ENCODE measurements around the gene TMEM97. TPM values are rescaled to one million over a fixed set of nuclear protein-coding genes. Genes with fewer than 3 reads are reported as not detected.

The TMEM97 gene
- total RNA-seq, 2 experiments from 2014 or later = 31.2 to 32.0 TPM

GRCh38 chr17:28350271-28350670 is 31.3 kb downstream of the TMEM97 start:
- Mint-ChIP-seq H3K36me3 (ENCODE audit: low read depth) (peaks cover 69% of the 10 kb centered on the region), H3K27me3 (ENCODE audit: low read depth) (no peaks in the 10 kb centered on the region), H3K27ac (no peak overlapping the region), H3K4me3 (no peak overlapping the region), H3K9me3 (ENCODE audit: insufficient read depth) (no peaks in the 10 kb centered on the region), H3K4me1 (ENCODE audit: low read depth) (peaks cover 4% of the 10 kb centered on the region)
- no peak for ATAC-seq
- ChIA-PET POLR2A (no interaction called here), CTCF (no interaction called here)
- DNase-seq = no peak

DNA sequence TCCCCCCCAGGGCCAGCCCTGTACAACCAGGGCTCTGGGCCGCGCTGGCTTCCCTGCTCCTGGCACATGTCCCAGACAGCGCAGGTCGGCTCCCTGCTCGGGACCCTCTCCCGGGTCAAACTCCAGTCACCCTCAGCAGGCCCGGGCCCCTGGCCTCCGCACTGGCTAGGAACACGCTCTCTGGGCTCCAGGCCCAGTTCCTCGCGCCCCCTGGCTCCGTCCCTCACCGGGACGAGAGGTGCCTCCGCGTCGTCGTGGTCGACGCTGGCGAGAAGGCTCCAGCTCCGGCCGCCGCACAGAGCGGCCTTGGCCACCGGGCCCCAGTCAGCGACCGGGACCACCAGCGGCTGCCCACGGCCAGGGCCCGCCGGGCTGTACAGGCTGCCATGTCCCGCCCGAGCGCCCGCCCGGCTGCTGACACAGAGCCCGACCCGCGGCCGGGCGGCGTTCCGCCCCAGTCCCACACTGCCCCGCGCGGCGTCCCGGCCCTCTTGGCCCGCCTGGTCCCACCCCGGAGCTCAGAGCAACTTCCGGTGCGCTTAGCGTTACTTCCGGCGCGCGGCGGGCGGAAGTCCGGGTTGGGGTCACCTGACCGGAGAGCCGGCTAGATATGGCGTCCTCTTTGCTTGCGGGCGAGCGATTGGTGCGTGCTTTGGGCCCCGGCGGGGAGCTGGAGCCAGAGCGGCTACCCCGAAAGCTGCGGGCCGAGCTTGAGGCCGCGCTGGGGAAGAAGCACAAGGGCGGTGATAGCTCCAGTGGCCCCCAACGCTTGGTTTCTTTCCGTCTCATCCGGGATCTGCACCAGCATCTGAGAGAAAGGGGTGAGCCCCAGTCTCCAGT is 38.3 kb downstream of the TMEM97 start, which contains the start of gene POLDIP2:
Gene POLDIP2, minus strand, starts transcription at position 467 of the 840 bp plus-strand sequence. Its CDS starts 79 bp downstream, at position 388.
- ATAC-seq (peak; percentile 99), DNase-seq (peak; percentile 97)
- CTCF ChIA-PET = interaction anchor here (0.6 to 2.9 kb wide), 10 partner anchors 10 to 546 kb away, joined by 3 to 17 read pairs (median 3); partner anchors contain the start of genes IFT20 and TNFAIP1
- Mint-ChIP-seq H3K4me1 (ENCODE audit: low read depth) (peaks cover 36% of the 10 kb centered on the region), H3K36me3 (ENCODE audit: low read depth) (peaks cover 45% of the 10 kb centered on the region), H3K27me3 (ENCODE audit: low read depth) (no peaks in the 10 kb centered on the region), H3K4me3 (peak within 1 kb of the TSS; percentile 97), H3K27ac (peak within 1 kb of the TSS; percentile 97), H3K9me3 (ENCODE audit: insufficient read depth) (no peaks in the 10 kb centered on the region)
- POLR2A ChIA-PET = interaction anchor here (0.6 to 4.5 kb wide), 19 partner anchors 9 to 193 kb away, joined by 3 to 47 read pairs (median 4); partner anchors contain the start of genes IFT20, SARM1, TNFAIP1 and VTN

DNA sequence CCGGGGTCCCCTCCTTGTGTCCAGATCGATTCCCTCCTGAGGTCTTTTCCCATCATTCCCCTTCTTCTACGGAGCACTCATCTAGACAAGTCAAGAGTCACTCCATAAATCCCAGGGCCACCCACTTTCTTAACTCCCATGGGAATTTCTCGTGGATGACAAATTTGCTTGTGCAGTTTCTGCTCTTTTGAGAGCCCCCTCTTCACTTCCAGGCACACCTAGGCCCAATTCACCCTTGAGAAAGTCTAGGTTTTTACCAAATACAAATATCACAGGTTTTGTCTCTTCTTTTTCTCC is 38.8 kb downstream of the TMEM97 start:
- H3K4me1 Mint-ChIP-seq (ENCODE audit: low read depth) = peaks cover 36% of the 10 kb centered on the region
- no peaks in the 10 kb centered on the region for H3K27me3 Mint-ChIP-seq (ENCODE audit: low read depth)
- H3K36me3 Mint-ChIP-seq (ENCODE audit: low read depth) = peaks cover 43% of the 10 kb centered on the region
- ATAC-seq (no peak), DNase-seq (no peak)
- ChIA-PET POLR2A (interaction anchor here (0.6 to 4.5 kb wide), 13 partner anchors 10 to 47 kb away, joined by 3 to 47 read pairs (median 4); partner anchors contain the start of genes IFT20, SARM1, TNFAIP1 and VTN), CTCF (interaction anchor here (0.7 to 2.9 kb wide), 8 partner anchors 9 to 121 kb away, joined by 3 to 16 read pairs (median 4); partner anchors contain the start of gene TNFAIP1)
- peak overlapping the region; percentile 97 for H3K4me3 Mint-ChIP-seq
- H3K27ac Mint-ChIP-seq = peak overlapping the region; percentile 97
- H3K9me3 Mint-ChIP-seq (ENCODE audit: insufficient read depth) = no peaks in the 10 kb centered on the region

GRCh38 chr17:28363186-28363585 is 44.2 kb downstream of the TMEM97 start:
- ATAC-seq (no peak), DNase-seq (no peak)
- Mint-ChIP-seq H3K4me1 (ENCODE audit: low read depth) (peaks cover 12% of the 10 kb centered on the region), H3K36me3 (ENCODE audit: low read depth) (peaks cover 20% of the 10 kb centered on the region), H3K9me3 (ENCODE audit: insufficient read depth) (no peaks in the 10 kb centered on the region), H3K4me3 (no peak overlapping the region), H3K27ac (no peak overlapping the region), H3K27me3 (ENCODE audit: low read depth) (no peaks in the 10 kb centered on the region)
- ChIA-PET CTCF (no interaction called here), POLR2A (no interaction called here)

GRCh38 chr17:28363776-28364650 is 45.0 kb downstream of the TMEM97 start:
- no peak for DNase-seq
- Mint-ChIP-seq H3K4me1 (ENCODE audit: low read depth) (peaks cover 3% of the 10 kb centered on the region), H3K27me3 (ENCODE audit: low read depth) (no peaks in the 10 kb centered on the region), H3K27ac (no peak overlapping the region), H3K4me3 (no peak overlapping the region), H3K9me3 (ENCODE audit: insufficient read depth) (no peaks in the 10 kb centered on the region), H3K36me3 (ENCODE audit: low read depth) (peaks cover 20% of the 10 kb centered on the region)
- ATAC-seq = no peak
- ChIA-PET POLR2A (interaction anchor here (1.1 kb wide), 1 partner anchor 15 kb away, joined by 3 read pairs; no protein-coding TSS in a partner anchor), CTCF (no interaction called here)

- Mint-ChIP-seq H3K4me3 (no peak within 1 kb of the TSS), H3K9me3 (ENCODE audit: insufficient read depth) (no peaks in the 10 kb centered on the region), H3K27ac (no peak within 1 kb of the TSS), H3K36me3 (ENCODE audit: low read depth) (peaks cover 15% of the 10 kb centered on the region), H3K27me3 (ENCODE audit: low read depth) (no peaks in the 10 kb centered on the region), H3K4me1 (ENCODE audit: low read depth) (no peaks in the 10 kb centered on the region)
- CTCF ChIA-PET = no interaction called here
- ATAC-seq = no peak
- no peak for DNase-seq
- POLR2A ChIA-PET = interaction anchor here (1.1 kb wide), 1 partner anchor 16 kb away, joined by 3 read pairs; no protein-coding TSS in a partner anchor
These were observed 45.8 kb downstream of the TMEM97 start, which contains the start of gene SEBOX for GRCh38 chr17:28364665-28365363. TSS of gene SEBOX (minus strand) at chr17:28365199. CDS start at chr17:28365151, 48 bp downstream.

DNA sequence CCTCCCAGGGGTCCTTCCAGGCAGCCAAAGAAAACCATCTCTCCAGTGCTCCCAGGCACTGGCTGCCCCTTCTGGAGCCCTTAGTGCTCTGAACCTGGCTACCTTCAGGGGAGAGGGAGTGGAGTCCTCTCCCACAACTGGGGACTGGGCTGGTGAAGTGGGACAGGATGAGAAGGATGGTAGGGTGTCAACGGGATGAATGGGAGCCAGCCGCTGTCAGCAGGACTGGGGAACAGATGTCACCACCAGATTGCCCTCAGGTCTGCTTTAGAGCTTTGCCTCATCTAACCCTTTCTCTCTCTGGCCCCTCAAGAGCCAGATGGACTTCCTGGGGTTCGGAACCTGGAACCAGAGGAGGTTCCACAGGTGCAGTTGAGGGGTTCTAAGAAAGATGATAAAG is 46.5 kb downstream of the TMEM97 start:
- ChIA-PET CTCF (no interaction called here), POLR2A (no interaction called here)
- Mint-ChIP-seq H3K27me3 (ENCODE audit: low read depth) (no peaks in the 10 kb centered on the region), H3K4me1 (ENCODE audit: low read depth) (peaks cover 3% of the 10 kb centered on the region), H3K27ac (no peak overlapping the region), H3K4me3 (no peak overlapping the region), H3K9me3 (ENCODE audit: insufficient read depth) (no peaks in the 10 kb centered on the region), H3K36me3 (ENCODE audit: low read depth) (peaks cover 12% of the 10 kb centered on the region)
- no peak for ATAC-seq
- DNase-seq = no peak

DNA sequence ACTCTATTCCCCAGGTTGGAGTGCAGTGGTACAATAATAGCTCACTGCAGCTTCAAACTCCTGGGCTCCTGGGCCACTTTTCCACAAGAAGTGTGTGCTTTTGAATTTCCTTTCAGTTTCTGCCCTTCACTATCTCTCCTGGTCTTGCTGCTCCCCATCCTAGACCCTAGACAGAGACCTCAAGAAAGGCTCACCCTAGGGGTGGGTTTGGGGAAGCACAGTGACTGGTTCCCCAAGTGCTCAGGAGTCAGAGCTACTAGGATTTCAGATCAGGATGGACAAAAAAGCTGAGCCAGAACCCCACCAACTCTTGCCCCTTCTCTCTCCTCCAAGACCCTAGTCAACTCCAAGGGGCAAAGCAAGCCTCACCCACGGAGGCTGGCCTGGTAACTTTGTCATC is 47.6 kb downstream of the TMEM97 start:
- no peak overlapping the region for H3K4me3 Mint-ChIP-seq
- DNase-seq (no peak), ATAC-seq (no peak)
- no peaks in the 10 kb centered on the region for H3K27me3 Mint-ChIP-seq (ENCODE audit: low read depth)
- POLR2A ChIA-PET = interaction anchor here (0.8 to 7.4 kb wide), 2 partner anchors 9 to 233 kb away, joined by 3 to 45 read pairs; partner anchors contain the start of gene POLDIP2
- H3K36me3 Mint-ChIP-seq (ENCODE audit: low read depth) = peaks cover 3% of the 10 kb centered on the region
- peaks cover 5% of the 10 kb centered on the region for H3K4me1 Mint-ChIP-seq (ENCODE audit: low read depth)
- CTCF ChIA-PET = interaction anchor here (0.6 to 1.0 kb wide), 2 partner anchors 9 to 50 kb away, joined by 3 read pairs; partner anchors contain the start of gene POLDIP2
- no peaks in the 10 kb centered on the region for H3K9me3 Mint-ChIP-seq (ENCODE audit: insufficient read depth)
- no peak overlapping the region for H3K27ac Mint-ChIP-seq

DNA sequence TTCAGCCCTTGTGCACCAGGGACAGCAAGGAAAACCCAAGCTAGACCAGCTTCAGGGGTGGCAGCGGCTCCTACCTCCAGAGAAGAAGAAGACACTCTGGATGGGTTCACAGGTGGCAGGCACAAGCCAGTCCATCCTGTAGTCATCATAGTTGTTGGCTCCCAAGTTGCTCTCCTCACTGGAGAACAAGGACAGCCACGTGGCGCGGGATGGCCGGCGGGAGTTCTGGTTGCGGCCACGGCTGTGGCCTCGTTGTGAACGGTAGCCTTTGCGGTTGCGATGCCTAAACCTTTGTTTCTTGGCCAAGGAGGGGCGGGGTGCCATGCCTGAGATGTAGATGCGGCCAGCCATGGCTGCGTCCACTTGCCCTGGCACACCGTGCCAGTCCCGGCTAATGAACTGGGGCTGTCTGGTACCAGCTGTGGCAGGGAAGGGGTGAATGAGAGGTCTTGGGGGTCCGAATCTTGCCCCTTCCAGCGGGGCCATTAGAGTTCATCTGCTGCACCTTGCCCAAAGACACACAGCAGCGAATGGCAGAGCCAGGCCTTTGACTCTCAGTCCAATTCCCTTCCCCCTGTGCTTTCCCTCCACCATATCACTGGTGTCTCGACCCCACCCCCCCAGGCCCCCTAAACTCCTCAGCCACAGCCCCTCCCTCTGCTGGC is 48.8 kb downstream of the TMEM97 start:
- ATAC-seq (no peak), DNase-seq (no peak)
- Mint-ChIP-seq H3K4me1 (ENCODE audit: low read depth) (peaks cover 11% of the 10 kb centered on the region), H3K4me3 (no peak overlapping the region), H3K36me3 (ENCODE audit: low read depth) (no peaks in the 10 kb centered on the region), H3K27me3 (ENCODE audit: low read depth) (no peaks in the 10 kb centered on the region), H3K27ac (no peak overlapping the region), H3K9me3 (ENCODE audit: insufficient read depth) (no peaks in the 10 kb centered on the region)
- CTCF ChIA-PET = interaction anchor here (1.5 kb wide), 1 partner anchor 9 kb away, joined by 6 read pairs; no protein-coding TSS in a partner anchor
- POLR2A ChIA-PET = interaction anchor here (7.4 kb wide), 1 partner anchor 10 kb away, joined by 45 read pairs; the partner anchor contains the start of gene POLDIP2

DNA sequence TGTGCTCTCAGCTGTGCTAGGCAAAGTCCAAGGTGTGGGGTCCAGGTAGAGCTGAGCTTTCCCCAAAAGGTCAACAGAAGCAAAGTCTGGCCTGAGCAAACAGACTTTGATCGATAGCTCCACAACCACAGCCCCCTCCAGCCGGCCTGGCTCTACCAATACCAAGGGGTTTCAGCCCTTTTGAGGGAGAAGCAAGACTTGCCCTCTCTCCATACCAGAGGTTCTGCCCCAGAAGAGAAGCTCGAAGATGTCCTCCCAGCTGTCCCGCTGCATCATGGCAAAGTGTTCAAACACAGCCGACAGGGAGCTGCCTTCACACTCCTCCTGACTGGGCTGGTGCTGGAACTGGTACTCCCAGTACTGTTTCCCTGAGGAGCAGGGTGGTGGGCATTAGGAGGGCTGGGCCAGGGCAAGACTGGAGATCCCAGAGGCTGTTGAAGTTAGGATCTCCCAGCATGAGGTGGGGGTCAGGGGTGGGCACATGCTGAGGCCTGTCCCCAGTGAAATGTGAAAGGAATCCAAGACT is 49.4 kb downstream of the TMEM97 start:
- Mint-ChIP-seq H3K36me3 (ENCODE audit: low read depth) (peaks cover under 1% of the 10 kb centered on the region), H3K27ac (no peak overlapping the region), H3K27me3 (ENCODE audit: low read depth) (no peaks in the 10 kb centered on the region), H3K4me3 (no peak overlapping the region), H3K4me1 (ENCODE audit: low read depth) (peaks cover 17% of the 10 kb centered on the region), H3K9me3 (ENCODE audit: insufficient read depth) (no peaks in the 10 kb centered on the region)
- no peak for DNase-seq
- ChIA-PET POLR2A (interaction anchor here (7.4 kb wide), 1 partner anchor 11 kb away, joined by 45 read pairs; the partner anchor contains the start of gene POLDIP2), CTCF (interaction anchor here (1.5 kb wide), 1 partner anchor 10 kb away, joined by 6 read pairs; no protein-coding TSS in a partner anchor)
- no peak for ATAC-seq

Measured in activated CD8-positive, alpha-beta T cell treated with anti-CD3 and anti-CD28 coated beads, Interleukin-2, amount 10 ng/mL, durations not matched to agents 7 days and 5 days (primary cell).